ENCODE measurements around the gene UBASH3A. TPM values are rescaled to one million over a fixed set of nuclear protein-coding genes. Genes with fewer than 3 reads are reported as not detected.
A peak's percentile ranks its signal among the peaks of the same experiment; 100 is the strongest.

The UBASH3A gene
- total and polyA plus RNA-seq, 2 donors (not counting 1 experiment from before 2014, with no cell fraction given) = 0.12 to 0.33 TPM

GRCh38 chr21:42378418-42378817 is 25.3 kb upstream of the UBASH3A start:
- no peak for TF ChIP-seq EZH2 (IDR thresholded peaks at IDR 0.05; ENCODE audit: borderline replicate concordance, insufficient read depth, low read depth, low read length, poor library complexity, severe bottlenecking)
- TF ChIP-seq, protein P1, sequence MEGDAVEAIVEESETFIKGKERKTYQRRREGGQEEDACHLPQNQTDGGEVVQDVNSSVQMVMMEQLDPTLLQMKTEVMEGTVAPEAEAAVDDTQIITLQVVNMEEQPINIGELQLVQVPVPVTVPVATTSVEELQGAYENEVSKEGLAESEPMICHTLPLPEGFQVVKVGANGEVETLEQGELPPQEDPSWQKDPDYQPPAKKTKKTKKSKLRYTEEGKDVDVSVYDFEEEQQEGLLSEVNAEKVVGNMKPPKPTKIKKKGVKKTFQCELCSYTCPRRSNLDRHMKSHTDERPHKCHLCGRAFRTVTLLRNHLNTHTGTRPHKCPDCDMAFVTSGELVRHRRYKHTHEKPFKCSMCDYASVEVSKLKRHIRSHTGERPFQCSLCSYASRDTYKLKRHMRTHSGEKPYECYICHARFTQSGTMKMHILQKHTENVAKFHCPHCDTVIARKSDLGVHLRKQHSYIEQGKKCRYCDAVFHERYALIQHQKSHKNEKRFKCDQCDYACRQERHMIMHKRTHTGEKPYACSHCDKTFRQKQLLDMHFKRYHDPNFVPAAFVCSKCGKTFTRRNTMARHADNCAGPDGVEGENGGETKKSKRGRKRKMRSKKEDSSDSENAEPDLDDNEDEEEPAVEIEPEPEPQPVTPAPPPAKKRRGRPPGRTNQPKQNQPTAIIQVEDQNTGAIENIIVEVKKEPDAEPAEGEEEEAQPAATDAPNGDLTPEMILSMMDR (IDR thresholded peaks at IDR 0.05) = no peak
- Histone ChIP-seq H3K36me3 (replicated peaks in 1 of 2; ENCODE audit: control extremely low read depth in 1 of 2, control insufficient read depth in 1 of 2, extremely low read depth in 1 of 2, insufficient read depth in 2 of 2, low read length in 1 of 2) (no peaks in the 10 kb centered on the region), H3K9ac (ENCODE audit: low read length) (no peak overlapping the region), H3K79me2 (ENCODE audit: control insufficient read depth, insufficient read depth, low read length) (no peaks in the 10 kb centered on the region), H3K4me2 (replicated peaks; ENCODE audit: low read depth, low read length, poor library complexity, severe bottlenecking) (no peak overlapping the region), H4K20me1 (ENCODE audit: control insufficient read depth, insufficient read depth, low read length, poor library complexity, severe bottlenecking) (no peaks in the 10 kb centered on the region), H2AFZ (ENCODE audit: insufficient read depth, low read depth, low read length, poor library complexity, severe bottlenecking) (no peak overlapping the region), H3K27me3 (replicated peaks in 1 of 4; ENCODE audit: control extremely low read depth in 1 of 4, control insufficient read depth in 3 of 4, insufficient read depth in 4 of 4, low read length in 3 of 4) (peaks cover 0 to 13% (median 0%) of the 10 kb centered on the region in 4 experiments), H3K27ac (ENCODE audit: low read length in 2 of 2) (no peak overlapping the region), H3K9me3 (ENCODE audit: control extremely low read depth in 1 of 3, control insufficient read depth in 2 of 3, insufficient read depth in 1 of 3, low read length in 2 of 3) (peaks cover 2 to 32% (median 19%) of the 10 kb centered on the region in 3 donors), H3K4me1 (ENCODE audit: control insufficient read depth in 2 of 2, insufficient read depth in 2 of 2, low read length in 2 of 2) (peaks cover 9 to 12% of the 10 kb centered on the region in 2 donors), H3K4me3 (ENCODE audit: control extremely low read depth in 1 of 5, extremely low read depth in 1 of 5, insufficient read depth in 1 of 5, low read depth in 2 of 5, low read length in 4 of 5) (no peak overlapping the region)
- CTCF ChIA-PET = interaction anchor here (0.9 kb wide), 1 partner anchor 15 kb away, joined by 3 read pairs; no protein-coding TSS in a partner anchor
- peaks cover 3% of the 10 kb centered on the region for H3K27me3 Mint-ChIP-seq
- whole genome bisulfite sequencing (ENCODE audit: insufficient coverage) = 81% methylated on average over 6 of the region's 8 CpGs
- H3K4me1 Mint-ChIP-seq = peaks cover 10% of the 10 kb centered on the region
- H3K27ac Mint-ChIP-seq = no peak overlapping the region
- H3K9me3 Mint-ChIP-seq (ENCODE audit: insufficient read depth) = peaks cover 11% of the 10 kb centered on the region
- intact Hi-C loops (cut with micrococcal nuclease) = no loop called here
- DNase-seq = no peak
- H3K4me3 Mint-ChIP-seq = no peak overlapping the region
- POLR2A ChIA-PET = no interaction called here
- no peak for ATAC-seq (ENCODE audit: low read depth)

DNA sequence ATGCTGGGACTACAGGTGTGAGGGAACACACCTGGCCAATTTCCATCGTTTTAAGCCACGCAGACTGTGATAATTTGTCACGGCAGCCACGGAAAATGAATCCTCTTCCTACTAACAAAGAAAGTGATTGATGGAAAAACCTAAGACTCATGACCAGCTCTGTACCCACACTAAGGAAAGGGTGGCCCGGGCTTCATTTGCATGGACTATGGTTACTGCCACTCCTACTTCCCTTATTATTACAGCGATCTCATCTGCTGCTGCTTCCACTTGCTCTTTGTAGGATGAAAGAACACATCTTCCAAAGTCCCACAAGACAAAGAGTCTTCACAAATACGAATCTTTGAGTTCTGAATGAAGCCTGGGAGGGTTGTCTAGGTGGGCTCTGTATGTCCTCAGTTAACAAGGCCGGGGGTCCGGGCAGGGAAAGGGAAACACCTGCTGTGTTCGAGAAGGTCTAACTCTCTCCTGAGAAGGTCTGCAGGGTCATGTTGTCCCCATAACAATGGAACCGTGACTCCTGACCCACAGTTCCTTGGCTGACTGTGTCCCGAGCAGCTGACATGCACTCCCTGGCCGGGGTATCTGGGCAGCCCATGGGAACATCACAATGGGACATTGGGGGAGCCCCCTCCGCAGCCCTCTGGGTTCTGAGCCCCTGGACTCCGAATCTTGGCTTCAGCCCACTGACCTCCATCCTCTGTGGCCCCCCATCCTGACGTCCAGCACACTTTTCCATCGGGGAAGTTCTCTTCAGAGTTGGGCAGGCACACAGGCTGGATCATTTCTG is 24.1 kb upstream of the UBASH3A start:
- H3K9me3 ChIP-seq (ENCODE audit: control extremely low read depth in 1 of 3, control insufficient read depth in 2 of 3, insufficient read depth in 1 of 3, low read length in 2 of 3) = peaks cover 2 to 39% (median 19%) of the 10 kb centered on the region in 3 donors
- peak; percentile 48 for DNase-seq
- peak; percentile 73 for ATAC-seq (ENCODE audit: low read depth)
- H3K27ac Mint-ChIP-seq = peak overlapping the region; percentile 37
- H3K9me3 Mint-ChIP-seq (ENCODE audit: insufficient read depth) = peaks cover 11% of the 10 kb centered on the region
- peaks cover 3% of the 10 kb centered on the region for H3K27me3 Mint-ChIP-seq
- ChIA-PET CTCF (no interaction called here), POLR2A (interaction anchor here (0.5 kb wide), 1 partner anchor 17 kb away, joined by 3 read pairs; no protein-coding TSS in a partner anchor)
- TF ChIP-seq, protein P1 (IDR thresholded peaks at IDR 0.05) = no peak
- TF ChIP-seq EZH2 (IDR thresholded peaks at IDR 0.05; ENCODE audit: borderline replicate concordance, insufficient read depth, low read depth, low read length, poor library complexity, severe bottlenecking) = no peak
- no peaks in the 10 kb centered on the region for H3K36me3 ChIP-seq (replicated peaks in 1 of 2; ENCODE audit: control extremely low read depth in 1 of 2, control insufficient read depth in 1 of 2, extremely low read depth in 1 of 2, insufficient read depth in 2 of 2, low read length in 1 of 2)
- H3K4me1 Mint-ChIP-seq = peaks cover 19% of the 10 kb centered on the region
- H3K9ac ChIP-seq (ENCODE audit: low read length) = no peak overlapping the region
- H3K4me1 ChIP-seq (ENCODE audit: control insufficient read depth in 2 of 2, insufficient read depth in 2 of 2, low read length in 2 of 2) = peaks cover 13 to 18% of the 10 kb centered on the region in 2 donors
- no peaks in the 10 kb centered on the region for H3K79me2 ChIP-seq (ENCODE audit: control insufficient read depth, insufficient read depth, low read length)
- H3K4me3 ChIP-seq (ENCODE audit: control extremely low read depth in 1 of 5, extremely low read depth in 1 of 5, insufficient read depth in 1 of 5, low read depth in 2 of 5, low read length in 4 of 5) = no peak overlapping the region
- peaks cover 0 to 13% (median 0%) of the 10 kb centered on the region in 4 experiments for H3K27me3 ChIP-seq (replicated peaks in 1 of 4; ENCODE audit: control extremely low read depth in 1 of 4, control insufficient read depth in 3 of 4, insufficient read depth in 4 of 4, low read length in 3 of 4)
- H4K20me1 ChIP-seq (ENCODE audit: control insufficient read depth, insufficient read depth, low read length, poor library complexity, severe bottlenecking) = no peaks in the 10 kb centered on the region
- peak overlapping the region; percentile 7 for H2AFZ ChIP-seq (ENCODE audit: insufficient read depth, low read depth, low read length, poor library complexity, severe bottlenecking)
- intact Hi-C loops (cut with micrococcal nuclease) = no loop called here
- H3K4me3 Mint-ChIP-seq = peak overlapping the region; percentile 73
- H3K4me2 ChIP-seq (replicated peaks; ENCODE audit: low read depth, low read length, poor library complexity, severe bottlenecking) = peak overlapping the region; percentile 23
- no peak overlapping the region for H3K27ac ChIP-seq (ENCODE audit: low read length in 2 of 2)
- 73% methylated on average over 15 of the region's 17 CpGs for WGBS (ENCODE audit: insufficient coverage)

Data from B cell (primary cell).